ENCODE data around the gene JMJD1C.

GRCh38 chr10:63275094-63275493 is 190.7 kb downstream of the JMJD1C start:
- TF ChIP-seq CTCF (IDR thresholded peaks at IDR 0.05) (no peak), POLR2A (IDR thresholded peaks at IDR 0.05) (no peak)
